LNCaP clone FGC (cell line): ENCODE results near the gene GRIP1.

Experiments used
- DNase-seq: peaks from one replicate; pipeline ENCODE4 v3.0.0-alpha.2; 2011; ENCODE audit warnings: low read depth
- H3K4me3 ChIP-seq: 2 replicates; pipeline ENCODE4 v1.5.1; 2011; ENCODE audit warnings: mild to moderate bottlenecking, low read depth, low read length, control low read depth
- CTCF ChIP-seq: IDR thresholded peaks from 2 replicates; pipeline ENCODE4 v1.5.1; 2012; ENCODE audit warnings: mild to moderate bottlenecking; ENCODE audit not compliant: control insufficient read depth, insufficient read depth; ENCODE audit errors: extremely low read depth

The GRIP1 gene

DNA sequence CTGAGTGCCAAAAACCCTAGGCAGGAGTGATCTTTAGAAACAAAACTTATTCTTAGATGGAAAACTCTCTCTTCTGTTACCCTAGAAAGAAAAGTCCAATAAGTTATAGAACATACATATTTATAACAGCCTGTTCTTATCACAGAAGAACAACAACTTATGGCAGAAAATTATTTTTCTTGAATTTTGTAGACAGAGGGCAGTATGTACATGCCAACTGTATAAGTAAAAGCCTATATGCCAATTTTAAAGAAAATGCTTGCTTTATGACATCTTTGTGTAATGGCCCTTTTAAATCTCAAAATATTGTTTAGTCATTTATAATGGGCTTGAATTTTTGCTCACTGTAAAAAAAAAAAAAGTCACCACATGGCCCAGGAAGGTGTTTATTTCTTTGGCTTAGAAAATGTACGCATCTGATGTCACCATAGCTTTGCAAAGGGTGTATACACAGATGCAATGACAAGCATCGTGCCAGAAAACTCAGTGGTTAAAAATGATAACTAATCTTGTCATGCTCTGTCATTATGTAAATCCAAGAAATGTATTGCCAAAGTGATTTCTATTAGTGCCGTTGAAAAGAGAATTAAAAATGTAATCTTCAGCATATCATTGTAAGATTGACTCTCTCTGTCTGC is 38.3 kb upstream of the GRIP1 start:
- H3K4me3 ChIP-seq: no peak overlapping the region
- 0 out of 2 replicates have a peak, but pooled peaks have one; percentile 6 for TF ChIP-seq CTCF
- no peak for DNase-seq

GRCh38 chr12:66716522-66716921 is 37.6 kb upstream of the GRIP1 start:
- no peak overlapping the region for H3K4me3 ChIP-seq
- no peak for DNase-seq
- TF ChIP-seq CTCF: no peak

- H3K4me3 ChIP-seq: no peak overlapping the region
- no peak for TF ChIP-seq CTCF
- DNase-seq: no peak
Measured at GRCh38 chr12:66714709-66715108, 35.8 kb upstream of the GRIP1 start.

GRCh38 chr12:66713984-66714383 is 35.1 kb upstream of the GRIP1 start:
- no peak for TF ChIP-seq CTCF
- no peak overlapping the region for H3K4me3 ChIP-seq
- no peak for DNase-seq

GRCh38 chr12:66709893-66710292 is 31.0 kb upstream of the GRIP1 start:
- no peak for DNase-seq
- TF ChIP-seq CTCF: no peak
- H3K4me3 ChIP-seq: no peak overlapping the region

GRCh38 chr12:66709457-66709773 is 30.5 kb upstream of the GRIP1 start:
- no peak for TF ChIP-seq CTCF
- no peak overlapping the region for H3K4me3 ChIP-seq
- no peak for DNase-seq
